Thyroid gland (tissue), 4 donors: ENCODE measurements around the gene SMAD3. TPM values are rescaled to one million over a fixed set of nuclear protein-coding genes. Genes with fewer than 3 reads are reported as not detected.

Experiments used
- DNase-seq, 2 donors: peaks; one replicate each; pipeline ENCODE4 v3.0.0-alpha.2; 2019
- H3K27ac ChIP-seq, 3 donors: fragments of 200-600 bp; sonication (generic); 1 replicate in 2 of 3; 2 replicates in 1 of 3; pipeline ENCODE4 v1.5.1; 2016 to 2019; ENCODE audit warnings: mild to moderate bottlenecking in 1 of 3, moderate library complexity in 1 of 3
- H3K27me3 ChIP-seq: fragments of 200-600 bp; sonication (generic); one replicate; pipeline ENCODE4 v1.5.1; 2019
- H3K36me3 ChIP-seq, 2 donors: fragments of 200-600 bp; sonication (generic); one replicate each; pipeline ENCODE4 v1.5.1; 2016 to 2019
- H3K4me1 ChIP-seq, 2 donors: fragments of 200-600 bp; sonication (generic); one replicate each; pipeline ENCODE4 v1.5.1; 2017 to 2019
- H3K4me3 ChIP-seq, 3 donors: fragments of 200-600 bp; sonication (generic); replicated peaks in 1 of 3; 1 replicate in 2 of 3; 2 replicates in 1 of 3; pipeline ENCODE4 v1.5.1; 2016; ENCODE audit warnings: mild to moderate bottlenecking in 1 of 3
- H3K9me3 ChIP-seq: fragments of 200-600 bp; sonication (generic); one replicate; pipeline ENCODE4 v1.5.1; 2017
- CTCF ChIP-seq, 6 experiments: fragments of 200-600 bp in 3 of 6; fragments of 450-650 bp in 3 of 6; sonication (generic) in 3 of 6; IDR thresholded peaks; one replicate each; pipeline ENCODE4 v1.5.1; 2016 to 2019; ENCODE audit warnings: antibody characterized with exemption in 6 of 6, mild to moderate bottlenecking in 2 of 6, inconsistent platforms in 1 of 6, moderate library complexity in 1 of 6
- POLR2A ChIP-seq, 2 donors: fragments of 450-650 bp; IDR thresholded peaks; one replicate each; pipeline ENCODE4 v1.6.1; 2017; ENCODE audit warnings: antibody characterized with exemption in 2 of 2, mild to moderate bottlenecking in 2 of 2, moderate library complexity in 1 of 2
- WGBS, 2 donors: methylation state at CpG; one replicate each; pipeline ENCODE4 v1.1.5; 2017; 5-methylcytosine and 5-hydroxymethylcytosine counted together
- intact Hi-C: fragments of 100-400 bp; cut with DNase I; formaldehyde crosslinking; loops from one replicate; pipeline ENCODE4 v1.15.1; 2023
- total RNA-seq, 4 donors: library from RNA; depleted of rRNA; stranded (reverse); fragments of >200 nt; gene quantifications; one replicate each; pipeline ENCODE4 v1.2.3, GENCODE V29; 2016

SMAD3 gene
- total RNA-seq, 4 donors from 2014 or later: 33.6 to 66.5 (median 47.3) TPM

GRCh38 chr15:67147396-67147949 lies 82.1 kb downstream of the SMAD3 start:
- intact Hi-C loops: loop anchor here (5.0 kb wide), 1 partner anchor 80 kb away; the partner anchor contains the start of gene SMAD3
- no peak for DNase-seq
- 75 to 78% methylated on average over 7 of the region's 7 CpGs for WGBS, 2 donors

GRCh38 chr15:67148196-67148701 lies 82.8 kb downstream of the SMAD3 start:
- TF ChIP-seq CTCF (IDR thresholded peaks at IDR 0.05): no peak
- peak in 1 of 2 donors; percentile 31 for TF ChIP-seq POLR2A (IDR thresholded peaks at IDR 0.05)
- peaks cover 81 to 97% of the 10 kb centered on the region in 2 donors for H3K4me1 ChIP-seq

More at GRCh38 chr15:67147396-67147949, 82.1 kb downstream of the SMAD3 start:
- H3K27me3 ChIP-seq: no peaks in the 10 kb centered on the region
- peaks cover 80 to 95% of the 10 kb centered on the region in 2 donors for H3K4me1 ChIP-seq
- H3K9me3 ChIP-seq: no peaks in the 10 kb centered on the region
- peak overlapping the region; percentile 85 to 92 (median 87) for H3K27ac ChIP-seq
- H3K36me3 ChIP-seq: no peaks in the 10 kb centered on the region
- TF ChIP-seq CTCF (IDR thresholded peaks at IDR 0.05) (no peak), POLR2A (IDR thresholded peaks at IDR 0.05) (no peak)
- H3K4me3 ChIP-seq: no peak overlapping the region

GRCh38 chr15:67149068-67149772 lies 83.8 kb downstream of the SMAD3 start:
- 39 to 70% methylated on average over 2 to 6 of the region's 6 CpGs for WGBS, 2 donors
- intact Hi-C loops: loop anchor here (5.0 kb wide), 1 partner anchor 82 kb away; the partner anchor contains the start of gene SMAD3
- DNase-seq: peak; percentile 66 to 67
- TF ChIP-seq POLR2A (IDR thresholded peaks at IDR 0.05) (no peak), CTCF (IDR thresholded peaks at IDR 0.05) (no peak)
- Histone ChIP-seq H3K27ac (peak overlapping the region; percentile 85 to 92 (median 87)), H3K4me1 (peaks cover 91 to 97% of the 10 kb centered on the region in 2 donors), H3K4me3 (no peak overlapping the region), H3K27me3 (no peaks in the 10 kb centered on the region), H3K9me3 (no peaks in the 10 kb centered on the region), H3K36me3 (no peaks in the 10 kb centered on the region)

More at GRCh38 chr15:67148196-67148701, 82.8 kb downstream of the SMAD3 start:
- Histone ChIP-seq H3K36me3 (no peaks in the 10 kb centered on the region), H3K27me3 (no peaks in the 10 kb centered on the region), H3K27ac (peak overlapping the region; percentile 85 to 92 (median 87)), H3K9me3 (no peaks in the 10 kb centered on the region), H3K4me3 (no peak overlapping the region)
- 38 to 54% methylated on average over 6 of the region's 6 CpGs for WGBS, 2 donors
- peak; percentile 50 to 60 for DNase-seq
- intact Hi-C loops: loop anchor here (5.0 kb wide), 1 partner anchor 81 kb away; the partner anchor contains the start of gene SMAD3

GRCh38 chr15:67149773-67150022 lies 84.3 kb downstream of the SMAD3 start:
- DNase-seq: no peak
- Histone ChIP-seq H3K27ac (peak overlapping the region; percentile 85 to 92 (median 87)), H3K36me3 (no peaks in the 10 kb centered on the region), H3K9me3 (no peaks in the 10 kb centered on the region), H3K27me3 (no peaks in the 10 kb centered on the region), H3K4me3 (no peak overlapping the region), H3K4me1 (peaks cover 91 to 97% of the 10 kb centered on the region in 2 donors)
- TF ChIP-seq CTCF (IDR thresholded peaks at IDR 0.05) (no peak), POLR2A (IDR thresholded peaks at IDR 0.05) (no peak)
- intact Hi-C loops: loop anchor here (5.0 kb wide), 1 partner anchor 82 kb away; the partner anchor contains the start of gene SMAD3
- 24 to 42% methylated on average over 1 of the region's 1 CpG for WGBS, 2 donors
